ENCODE results near the gene LRRTM4. TPM values are rescaled to one million over a fixed set of nuclear protein-coding genes. Genes with fewer than 3 reads are reported as not detected.

LRRTM4 gene
- total RNA-seq, 1 donor from 2014 or later, result not detected

DNA sequence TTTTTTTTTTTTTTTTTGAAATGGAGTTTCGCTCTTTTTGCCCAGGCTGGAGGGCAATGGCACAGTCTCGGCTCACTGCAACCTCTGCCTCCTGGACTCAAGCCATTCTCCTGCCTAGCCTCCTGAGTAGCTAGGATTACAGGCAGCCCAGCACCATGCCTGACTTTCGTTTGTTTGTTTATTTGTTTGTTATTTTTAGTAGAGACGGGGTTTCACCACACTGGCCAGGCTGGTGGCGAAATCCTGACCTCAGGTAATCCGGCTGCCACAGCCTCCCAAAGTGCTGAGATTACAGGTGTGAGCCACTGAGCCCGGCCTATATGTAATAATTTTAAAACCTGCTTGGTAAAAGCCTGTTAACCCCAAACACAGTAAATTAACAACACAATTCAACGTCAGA lies 435.7 kb downstream of the LRRTM4 start:
- H3K27me3 ChIP-seq (ENCODE audit: control insufficient read depth, insufficient read depth, low read length), result no peaks in the 10 kb centered on the region
- DNase-seq (ENCODE audit: low read depth), result no peak
- H3K4me3 ChIP-seq (ENCODE audit: low read depth, low read length), result no peak overlapping the region
- TF ChIP-seq, protein P1, sequence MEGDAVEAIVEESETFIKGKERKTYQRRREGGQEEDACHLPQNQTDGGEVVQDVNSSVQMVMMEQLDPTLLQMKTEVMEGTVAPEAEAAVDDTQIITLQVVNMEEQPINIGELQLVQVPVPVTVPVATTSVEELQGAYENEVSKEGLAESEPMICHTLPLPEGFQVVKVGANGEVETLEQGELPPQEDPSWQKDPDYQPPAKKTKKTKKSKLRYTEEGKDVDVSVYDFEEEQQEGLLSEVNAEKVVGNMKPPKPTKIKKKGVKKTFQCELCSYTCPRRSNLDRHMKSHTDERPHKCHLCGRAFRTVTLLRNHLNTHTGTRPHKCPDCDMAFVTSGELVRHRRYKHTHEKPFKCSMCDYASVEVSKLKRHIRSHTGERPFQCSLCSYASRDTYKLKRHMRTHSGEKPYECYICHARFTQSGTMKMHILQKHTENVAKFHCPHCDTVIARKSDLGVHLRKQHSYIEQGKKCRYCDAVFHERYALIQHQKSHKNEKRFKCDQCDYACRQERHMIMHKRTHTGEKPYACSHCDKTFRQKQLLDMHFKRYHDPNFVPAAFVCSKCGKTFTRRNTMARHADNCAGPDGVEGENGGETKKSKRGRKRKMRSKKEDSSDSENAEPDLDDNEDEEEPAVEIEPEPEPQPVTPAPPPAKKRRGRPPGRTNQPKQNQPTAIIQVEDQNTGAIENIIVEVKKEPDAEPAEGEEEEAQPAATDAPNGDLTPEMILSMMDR (IDR thresholded peaks at IDR 0.05; ENCODE audit: insufficient read depth, low read length, poor library complexity, severe bottlenecking), result no peak
- no peaks in the 10 kb centered on the region for H3K36me3 ChIP-seq (ENCODE audit: control insufficient read depth, insufficient read depth, low read length)

DNA sequence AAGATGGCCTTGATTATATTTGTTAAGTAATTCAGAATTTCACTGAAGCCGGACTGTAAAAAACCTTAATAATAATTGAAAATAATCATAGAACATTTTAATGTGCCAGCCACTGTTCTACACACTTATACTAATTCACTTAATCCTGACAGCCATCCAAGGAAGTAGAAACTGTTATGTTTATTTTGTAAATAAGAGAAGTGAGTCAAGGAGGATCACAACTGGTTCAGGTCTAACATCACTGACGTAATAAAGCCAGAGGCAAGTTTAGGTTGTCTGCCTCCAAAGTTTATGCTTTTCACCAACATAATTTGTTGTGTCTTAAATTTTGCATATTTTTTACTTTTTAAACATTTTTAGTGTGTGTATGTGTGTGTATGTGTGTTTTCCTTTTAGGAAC lies 436.1 kb downstream of the LRRTM4 start:
- Histone ChIP-seq H3K36me3 (ENCODE audit: control insufficient read depth, insufficient read depth, low read length) (no peaks in the 10 kb centered on the region), H3K4me3 (ENCODE audit: low read depth, low read length) (no peak overlapping the region), H3K27me3 (ENCODE audit: control insufficient read depth, insufficient read depth, low read length) (no peaks in the 10 kb centered on the region)
- no peak for DNase-seq (ENCODE audit: low read depth)
- TF ChIP-seq, protein P1 (IDR thresholded peaks at IDR 0.05; ENCODE audit: insufficient read depth, low read length, poor library complexity, severe bottlenecking), result no peak

DNA sequence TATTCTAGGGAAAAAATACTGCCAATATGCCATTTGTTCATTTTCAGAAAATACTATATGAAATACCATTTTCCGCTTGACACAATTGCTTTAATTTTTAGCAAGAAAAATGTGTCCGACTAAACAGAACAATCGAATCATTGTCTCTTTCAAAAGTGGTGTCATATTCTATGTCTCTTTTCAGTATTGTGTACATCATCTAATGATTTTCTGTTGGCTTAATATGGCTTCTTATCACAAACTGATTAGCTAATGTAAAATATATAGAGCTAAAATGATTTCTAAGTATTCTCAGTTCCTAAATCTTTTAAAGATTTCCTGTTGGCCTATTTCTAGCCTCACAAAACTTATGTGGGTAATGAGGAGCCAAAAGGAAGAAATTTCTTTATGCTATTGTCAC lies 436.6 kb downstream of the LRRTM4 start:
- H3K4me3 ChIP-seq (ENCODE audit: low read depth, low read length), result no peak overlapping the region
- DNase-seq (ENCODE audit: low read depth), result no peak
- H3K27me3 ChIP-seq (ENCODE audit: control insufficient read depth, insufficient read depth, low read length), result no peaks in the 10 kb centered on the region
- H3K36me3 ChIP-seq (ENCODE audit: control insufficient read depth, insufficient read depth, low read length), result no peaks in the 10 kb centered on the region
- TF ChIP-seq, protein P1 (IDR thresholded peaks at IDR 0.05; ENCODE audit: insufficient read depth, low read length, poor library complexity, severe bottlenecking), result no peak

DNA sequence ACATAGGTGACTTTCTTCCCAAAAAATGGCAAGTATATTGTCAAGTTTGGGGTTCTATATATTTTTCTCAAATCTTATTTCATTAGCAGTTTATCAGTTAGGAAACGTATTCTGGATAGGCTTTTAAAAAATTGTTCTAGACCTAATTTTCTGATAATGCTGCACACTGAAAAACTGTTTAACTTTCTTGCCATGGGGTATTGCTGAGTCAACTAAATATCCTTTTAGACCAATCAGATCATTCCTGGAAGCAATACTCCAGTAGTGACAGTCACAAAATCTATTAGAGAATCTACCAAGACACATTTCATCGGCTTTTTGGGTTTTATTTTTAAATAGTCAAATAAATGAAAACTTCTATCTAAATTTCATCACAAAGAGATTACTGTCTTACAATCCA lies 440.6 kb downstream of the LRRTM4 start:
- TF ChIP-seq, protein P1 (IDR thresholded peaks at IDR 0.05; ENCODE audit: insufficient read depth, low read length, poor library complexity, severe bottlenecking), result no peak
- H3K4me3 ChIP-seq (ENCODE audit: low read depth, low read length), result no peak overlapping the region
- no peak for DNase-seq (ENCODE audit: low read depth)
- no peaks in the 10 kb centered on the region for H3K36me3 ChIP-seq (ENCODE audit: control insufficient read depth, insufficient read depth, low read length)
- H3K27me3 ChIP-seq (ENCODE audit: control insufficient read depth, insufficient read depth, low read length), result no peaks in the 10 kb centered on the region

DNA sequence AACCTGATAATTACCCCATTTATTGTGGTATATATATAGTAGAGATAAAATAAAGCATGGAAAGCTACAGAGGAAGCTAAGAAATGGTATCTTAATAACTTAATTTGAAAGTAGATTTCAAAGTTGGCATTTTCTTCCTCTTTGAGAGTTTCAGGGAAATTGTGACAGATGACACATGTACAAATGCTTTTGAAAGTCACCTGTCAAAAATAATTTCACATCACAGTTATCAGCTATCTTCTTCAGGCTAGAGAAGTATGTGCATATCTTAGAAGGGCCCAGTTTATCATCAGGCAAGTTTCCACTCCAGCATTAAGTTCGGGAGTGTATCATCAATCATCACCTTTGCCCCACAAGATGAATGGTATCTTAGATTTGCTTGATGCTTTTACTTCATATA lies 457.9 kb downstream of the LRRTM4 start:
- Histone ChIP-seq H3K36me3 (ENCODE audit: control insufficient read depth, insufficient read depth, low read length) (no peaks in the 10 kb centered on the region), H3K27me3 (ENCODE audit: control insufficient read depth, insufficient read depth, low read length) (no peaks in the 10 kb centered on the region), H3K4me3 (ENCODE audit: low read depth, low read length) (no peak overlapping the region)
- TF ChIP-seq, protein P1 (IDR thresholded peaks at IDR 0.05; ENCODE audit: insufficient read depth, low read length, poor library complexity, severe bottlenecking), result no peak
- no peak for DNase-seq (ENCODE audit: low read depth)

DNA sequence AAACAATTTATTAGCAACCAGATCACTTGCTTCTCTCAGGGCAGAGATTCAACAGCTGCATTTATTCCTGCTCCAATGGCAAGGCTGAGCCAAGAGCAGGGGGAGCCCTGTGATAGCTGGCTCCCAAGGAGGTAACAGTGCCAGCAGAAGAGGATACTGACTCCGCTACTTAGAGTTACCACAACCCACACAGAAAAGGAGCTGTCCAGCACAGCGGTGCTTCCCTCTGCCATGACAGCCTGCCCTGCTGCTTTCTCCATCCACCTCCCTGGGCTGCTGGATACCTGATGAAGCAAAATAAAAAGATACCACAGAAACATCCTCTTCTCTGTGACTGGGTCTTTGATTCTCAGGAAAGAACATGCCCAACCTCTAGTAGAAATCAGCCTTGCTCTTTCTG lies 467.2 kb downstream of the LRRTM4 start:
- Histone ChIP-seq H3K4me3 (ENCODE audit: low read depth, low read length) (no peak overlapping the region), H3K27me3 (ENCODE audit: control insufficient read depth, insufficient read depth, low read length) (no peaks in the 10 kb centered on the region), H3K36me3 (ENCODE audit: control insufficient read depth, insufficient read depth, low read length) (no peaks in the 10 kb centered on the region)
- TF ChIP-seq, protein P1 (IDR thresholded peaks at IDR 0.05; ENCODE audit: insufficient read depth, low read length, poor library complexity, severe bottlenecking), result no peak
- no peak for DNase-seq (ENCODE audit: low read depth)

All from kidney epithelial cell (primary cell).